OCI-LY7 (cell line): Measurements from ENCODE around the gene B3GALNT2. TPM values are rescaled to one million over a fixed set of nuclear protein-coding genes. Genes with fewer than 3 reads are reported as not detected.
"Not testable (repeated sequence)": the region's sequence is repeated elsewhere in the genome, so short reads cannot be mapped to it uniquely, and the experiment has no call there.

Source experiments
- BruUV-seq: library from RNA; stranded (reverse); fragments of 400-500 nt; replicated peaks from 2 replicates; lab custom pipeline; 2021; lab: Mats Ljungman, UMichigan
- CTCF ChIA-PET: fragments of 300-600 bp; sonication (Branson Sonifier 250); formaldehyde crosslinking; loops from one replicate; lab custom pipeline; 2022; ENCODE audit warnings: antibody characterized with exemption; ENCODE audit not compliant: unreplicated experiment; lab: Charles Lee
- POLR2A ChIA-PET: fragments of 300-600 bp; sonication (Branson Sonifier 250); formaldehyde crosslinking; loops from one replicate; lab custom pipeline; 2022; ENCODE audit warnings: antibody characterized with exemption; lab: Charles Lee
- DNase-seq: peaks from one replicate; pipeline ENCODE4 v3.0.0-alpha.2; 2015; ENCODE audit warnings: low spot score
- H2AFZ ChIP-seq: fragments of 200-600 bp; sonication (generic), shearing (Covaris generic); 2 replicates; pipeline ENCODE4 v1.6.1; 2014; ENCODE audit warnings: mild to moderate bottlenecking, antibody characterized with exemption, low read length, moderate library complexity
- H3K27ac ChIP-seq: fragments of 200-600 bp; sonication (generic); 2 replicates; pipeline ENCODE4 v1.5.1; 2014; ENCODE audit warnings: mixed run types, low read depth, mild to moderate bottlenecking, moderate library complexity, low read length, inconsistent platforms; ENCODE audit not compliant: poor library complexity, severe bottlenecking
- H3K36me3 ChIP-seq: fragments of 200-600 bp; sonication (generic); 2 replicates; pipeline ENCODE4 v1.6.1; 2014; ENCODE audit warnings: mild to moderate bottlenecking, antibody characterized with exemption, low read length, moderate library complexity, mixed read lengths; ENCODE audit not compliant: insufficient read depth
- H3K4me1 ChIP-seq: fragments of 200-600 bp; sonication (generic); 2 replicates; pipeline ENCODE4 v1.5.1; 2014; ENCODE audit warnings: mild to moderate bottlenecking, low read length; ENCODE audit not compliant: insufficient read depth, poor library complexity, severe bottlenecking
- H3K4me2 ChIP-seq: fragments of 200-600 bp; sonication (generic); 2 replicates; pipeline ENCODE4 v1.6.1; 2014; ENCODE audit warnings: mild to moderate bottlenecking, low read length
- H3K4me3 ChIP-seq: fragments of 200-600 bp; sonication (generic); 2 replicates; pipeline ENCODE4 v1.5.1; 2014; ENCODE audit warnings: mild to moderate bottlenecking, low read depth, low read length; ENCODE audit not compliant: poor library complexity, severe bottlenecking
- H3K79me2 ChIP-seq: fragments of 200-600 bp; sonication (generic); 2 replicates; pipeline ENCODE4 v1.6.1; 2016; ENCODE audit warnings: low read depth, mild to moderate bottlenecking, low read length, moderate library complexity, mixed read lengths; ENCODE audit not compliant: insufficient read depth
- H3K9me2 ChIP-seq: fragments of 200-600 bp; sonication (generic); 2 replicates; pipeline ENCODE4 v1.6.1; 2016; ENCODE audit warnings: mild to moderate bottlenecking, low read length, mixed read lengths; ENCODE audit not compliant: insufficient read depth
- H3K9me3 ChIP-seq: fragments of 200-600 bp; sonication (generic); 2 replicates; pipeline ENCODE4 v1.6.1; 2014; ENCODE audit warnings: mild to moderate bottlenecking, mixed run types, low read length, mixed read lengths
- H4K20me1 ChIP-seq: fragments of 200-600 bp; sonication (generic); 2 replicates; pipeline ENCODE4 v1.6.1; 2014; ENCODE audit warnings: mild to moderate bottlenecking, antibody characterized with exemption, low read length, moderate library complexity, mixed read lengths; ENCODE audit not compliant: insufficient read depth
- CTCF ChIP-seq: fragments of 200-600 bp; sonication (generic); conservative IDR thresholded peaks from 2 replicates; pipeline ENCODE4 v1.5.1; 2014; ENCODE audit warnings: mild to moderate bottlenecking, antibody characterized with exemption, low read length, moderate library complexity, mixed read lengths
- EZH2phosphoT487 ChIP-seq: fragments of 200-600 bp; sonication (generic); IDR thresholded peaks from 2 replicates; pipeline ENCODE4 v1.6.1; 2018; ENCODE audit warnings: low read depth, borderline replicate concordance, mild to moderate bottlenecking, mixed run types, antibody characterized with exemption, low read length, moderate library complexity, mixed read lengths
- intact Hi-C: fragments of 100-400 bp; cut with micrococcal nuclease; formaldehyde crosslinking; loops from one replicate; pipeline ENCODE4 v1.10.0; 2022; ENCODE audit not compliant: unreplicated experiment
- total RNA-seq, 2 experiments: library from RNA; depleted of rRNA in 1 of 2; stranded (reverse); fragments of >200 nt in 1 of 2; shearing (Covaris generic) in 1 of 2; gene quantifications; 2 replicates each; pipeline ENCODE4 v1.2.3, GENCODE V29; 2014 to 2022

Gene B3GALNT2
- total RNA-seq, 2 experiments from 2014 or later = 18.6 to 24.3 TPM

- CTCF ChIA-PET = no interaction called here
- Histone ChIP-seq H3K4me2 (no peak overlapping the region), H3K9me3 (no peaks in the 10 kb centered on the region), H3K79me2 (no peaks in the 10 kb centered on the region), H3K27ac (no peak overlapping the region), H3K9me2 (no peaks in the 10 kb centered on the region), H3K36me3 (peaks cover 67% of the 10 kb centered on the region), H3K4me3 (no peak overlapping the region), H3K4me1 (no peaks in the 10 kb centered on the region), H4K20me1 (no peaks in the 10 kb centered on the region), H2AFZ (no peak overlapping the region)
- no peak for DNase-seq
- POLR2A ChIA-PET = interaction anchor here (0.6 kb wide), 2 partner anchors 327 to 377 kb away, joined by 3 to 5 read pairs; no protein-coding TSS in a partner anchor
- intact Hi-C loops = no loop called here
- no TSS peak for BruUV-seq
- TF ChIP-seq EZH2phosphoT487 (no peak), CTCF (no peak)
Measured at GRCh38 chr1:235483090-235483489, 21.2 kb downstream of the B3GALNT2 start.

GRCh38 chr1:235473806-235474205 is 30.4 kb downstream of the B3GALNT2 start:
- Histone ChIP-seq H3K9me3 (no peaks in the 10 kb centered on the region), H3K4me3 (no peak overlapping the region), H3K27ac (no peak overlapping the region), H2AFZ (no peak overlapping the region), H3K36me3 (peaks cover 22% of the 10 kb centered on the region), H3K79me2 (no peaks in the 10 kb centered on the region), H4K20me1 (no peaks in the 10 kb centered on the region), H3K4me1 (no peaks in the 10 kb centered on the region), H3K4me2 (no peak overlapping the region), H3K9me2 (no peaks in the 10 kb centered on the region)
- DNase-seq = no peak
- TF ChIP-seq EZH2phosphoT487 (no peak), CTCF (no peak)
- intact Hi-C loops = no loop called here
- POLR2A ChIA-PET = interaction anchor here (0.9 to 1.3 kb wide), 3 partner anchors 20 to 493 kb away, joined by 3 read pairs; no protein-coding TSS in a partner anchor
- BruUV-seq = no TSS peak
- CTCF ChIA-PET = no interaction called here

- peaks cover 8% of the 10 kb centered on the region for H3K36me3 ChIP-seq
- H4K20me1 ChIP-seq = no peaks in the 10 kb centered on the region
- no peak for TF ChIP-seq EZH2phosphoT487
- no peak for TF ChIP-seq CTCF
- no peaks in the 10 kb centered on the region for H3K9me3 ChIP-seq
- H3K4me3 ChIP-seq = no peak overlapping the region
- no peak overlapping the region for H2AFZ ChIP-seq
- no peak for DNase-seq
- H3K27ac ChIP-seq = no peak overlapping the region
- ChIA-PET CTCF (no interaction called here), POLR2A (interaction anchor here (0.6 to 1.1 kb wide), 6 partner anchors 17 to 1152 kb away, joined by 3 to 6 read pairs (median 4); no protein-coding TSS in a partner anchor)
- no peaks in the 10 kb centered on the region for H3K4me1 ChIP-seq
- H3K79me2 ChIP-seq = no peaks in the 10 kb centered on the region
- intact Hi-C loops = no loop called here
- BruUV-seq = no TSS peak
- H3K9me2 ChIP-seq = no peaks in the 10 kb centered on the region
- no peak overlapping the region for H3K4me2 ChIP-seq
Measured at GRCh38 chr1:235470741-235471439, 33.4 kb downstream of the B3GALNT2 start.

- CTCF ChIA-PET, H2AFZ ChIP-seq: not testable (repeated sequence)
Measured at GRCh38 chr1:235469897-235470296, 34.4 kb downstream of the B3GALNT2 start.

More at GRCh38 chr1:235469897-235470296, 34.4 kb downstream of the B3GALNT2 start:
- POLR2A ChIA-PET = interaction anchor here (0.6 kb wide), 1 partner anchor 27 kb away, joined by 3 read pairs; no protein-coding TSS in a partner anchor
- H3K27ac ChIP-seq, H3K79me2 ChIP-seq, H3K4me2 ChIP-seq, H3K4me1 ChIP-seq, H3K9me3 ChIP-seq, H3K4me3 ChIP-seq, H4K20me1 ChIP-seq, intact Hi-C loops, DNase-seq, H3K9me2 ChIP-seq, BruUV-seq: not testable (repeated sequence)
- H3K36me3 ChIP-seq = peaks cover 13% of the 10 kb centered on the region
